IPS-11a (cell line): Measurements from ENCODE around the gene ACTL7B.

Experiments
- H3K4me3 ChIP-seq: one replicate; pipeline ENCODE4 v1.5.1; 2013; ENCODE audit warnings: low read depth, low read length, control low read depth

The ACTL7B gene

DNA sequence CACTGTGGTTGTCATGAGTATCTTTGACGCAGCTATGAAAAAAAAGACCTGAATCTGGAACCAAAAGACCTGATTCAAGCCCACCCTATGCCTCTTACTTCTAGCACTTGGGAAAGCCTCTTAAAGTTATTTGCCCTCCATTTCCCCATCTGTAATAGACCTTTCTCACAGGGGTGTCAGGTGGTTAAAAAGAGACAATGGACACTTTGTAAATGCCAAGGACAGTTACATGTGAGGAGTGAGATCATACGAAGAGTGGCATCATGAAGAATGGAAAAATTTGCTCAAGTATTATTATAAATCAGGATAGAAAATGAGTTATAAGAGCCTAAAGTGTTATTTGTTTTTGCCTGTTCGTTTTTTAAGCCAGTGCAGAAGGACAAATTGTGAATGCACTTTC, 46.5 kb downstream of the ACTL7B start:
- H3K4me3 ChIP-seq, result no peak overlapping the region
